PC-9 (cell line): ENCODE data around the gene PLCD3.

Experiments used
- EZH2 ChIP-seq: fragments of 200-600 bp; sonication (generic); IDR thresholded peaks from 2 replicates; pipeline ENCODE4 v1.8.0; 2017; ENCODE audit warnings: antibody characterized with exemption, low read depth
- TF ChIP-seq, protein P1 (sequence below): fragments of 200-600 bp; sonication (generic); conservative IDR thresholded peaks from 2 replicates; pipeline ENCODE4 v1.6.1; 2017; ENCODE audit warnings: mixed run types, antibody characterized with exemption, mild to moderate bottlenecking, moderate library complexity

- TF ChIP-seq, protein P1, sequence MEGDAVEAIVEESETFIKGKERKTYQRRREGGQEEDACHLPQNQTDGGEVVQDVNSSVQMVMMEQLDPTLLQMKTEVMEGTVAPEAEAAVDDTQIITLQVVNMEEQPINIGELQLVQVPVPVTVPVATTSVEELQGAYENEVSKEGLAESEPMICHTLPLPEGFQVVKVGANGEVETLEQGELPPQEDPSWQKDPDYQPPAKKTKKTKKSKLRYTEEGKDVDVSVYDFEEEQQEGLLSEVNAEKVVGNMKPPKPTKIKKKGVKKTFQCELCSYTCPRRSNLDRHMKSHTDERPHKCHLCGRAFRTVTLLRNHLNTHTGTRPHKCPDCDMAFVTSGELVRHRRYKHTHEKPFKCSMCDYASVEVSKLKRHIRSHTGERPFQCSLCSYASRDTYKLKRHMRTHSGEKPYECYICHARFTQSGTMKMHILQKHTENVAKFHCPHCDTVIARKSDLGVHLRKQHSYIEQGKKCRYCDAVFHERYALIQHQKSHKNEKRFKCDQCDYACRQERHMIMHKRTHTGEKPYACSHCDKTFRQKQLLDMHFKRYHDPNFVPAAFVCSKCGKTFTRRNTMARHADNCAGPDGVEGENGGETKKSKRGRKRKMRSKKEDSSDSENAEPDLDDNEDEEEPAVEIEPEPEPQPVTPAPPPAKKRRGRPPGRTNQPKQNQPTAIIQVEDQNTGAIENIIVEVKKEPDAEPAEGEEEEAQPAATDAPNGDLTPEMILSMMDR = no peak
- TF ChIP-seq EZH2 = no peak
Observed at GRCh38 chr17:45149669-45150664, 17.7 kb upstream of the PLCD3 start.
